Stimulated activated CD4-positive, alpha-beta T cell treated with anti-CD3 and anti-CD28 coated beads, Interleukin-15, amount 100 ng/mL, for 24 hours (primary cell): ENCODE measurements around the gene SERTAD2.

ENCODE experiments used
- DNase-seq: peaks from one replicate; pipeline ENCODE4 v3.0.0-alpha.2; 2020

The SERTAD2 gene

GRCh38 chr2:64670047-64670446 is 16.3 kb upstream of the SERTAD2 start:
- no peak for DNase-seq

GRCh38 chr2:64669288-64669687 is 15.6 kb upstream of the SERTAD2 start:
- DNase-seq = no peak

GRCh38 chr2:64668542-64668941 is 14.8 kb upstream of the SERTAD2 start:
- DNase-seq = no peak

DNA sequence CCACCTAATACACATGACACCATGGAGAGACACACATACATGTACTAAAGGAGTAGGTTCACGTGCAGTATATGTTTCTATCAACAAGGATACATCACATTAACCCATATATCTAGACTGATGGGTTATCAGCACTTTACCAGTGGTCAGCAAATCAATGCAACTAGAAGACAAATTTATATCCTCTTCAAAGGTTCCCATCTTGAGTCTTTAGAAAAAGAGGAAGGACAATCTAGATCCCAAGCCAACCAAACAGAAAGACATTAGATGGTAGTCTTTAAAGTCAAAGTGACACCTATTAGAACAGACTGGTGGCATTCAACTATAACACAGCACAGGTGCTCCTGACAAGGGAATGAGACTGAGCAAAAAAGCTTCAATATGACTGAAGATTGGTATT is 13.8 kb upstream of the SERTAD2 start:
- no peak for DNase-seq

DNA sequence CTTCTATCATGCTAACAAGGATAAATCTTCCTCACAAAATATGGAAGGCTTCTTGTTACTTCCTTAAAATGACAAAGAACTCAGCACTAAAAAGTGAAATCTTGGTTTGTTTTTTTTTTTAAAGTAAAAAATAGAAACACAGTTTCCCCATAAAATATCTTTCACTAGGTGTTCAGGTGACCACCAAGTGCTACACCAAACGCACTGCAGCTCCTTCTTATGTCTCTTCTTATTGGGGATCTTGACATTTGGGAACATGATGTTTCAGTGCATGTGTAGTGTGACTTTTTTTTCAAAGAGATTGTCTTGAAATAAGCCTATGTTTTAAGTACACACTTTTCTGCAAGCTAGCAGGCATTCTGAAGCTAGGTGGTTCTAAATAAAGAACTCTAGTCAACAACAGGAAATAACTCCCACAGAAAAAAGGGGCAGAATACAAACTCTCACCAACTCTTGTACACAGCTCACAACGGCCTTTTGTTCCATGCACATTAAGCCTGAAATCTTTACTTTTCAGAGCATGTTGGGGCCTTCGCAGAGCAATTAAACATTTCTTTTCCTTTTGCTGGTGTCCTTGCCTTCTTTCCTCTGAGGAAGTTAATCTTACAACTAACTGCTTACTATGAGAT is 13.2 kb upstream of the SERTAD2 start:
- no peak for DNase-seq

DNA sequence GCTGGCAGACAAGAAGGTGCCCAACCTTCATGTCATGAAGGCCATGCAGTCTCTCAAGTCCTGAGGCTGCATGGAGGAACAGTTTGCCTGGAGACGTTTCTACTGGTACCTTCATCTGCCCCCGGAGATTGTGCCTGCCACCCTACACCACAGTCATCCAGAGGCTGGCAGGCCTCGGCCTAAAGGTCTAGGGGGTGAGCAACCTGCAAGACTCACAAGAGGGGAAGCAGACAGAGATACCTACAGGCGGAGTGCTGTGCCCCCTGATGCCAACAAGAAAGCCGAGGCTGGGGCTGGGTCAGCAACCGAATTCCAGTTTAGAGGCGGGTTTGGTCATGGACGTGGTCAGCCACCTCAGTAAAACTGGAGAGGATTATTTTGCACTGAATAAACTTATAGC is 12.0 kb upstream of the SERTAD2 start:
- DNase-seq = no peak

GRCh38 chr2:64663402-64663801 is 9.7 kb upstream of the SERTAD2 start:
- no peak for DNase-seq

DNA sequence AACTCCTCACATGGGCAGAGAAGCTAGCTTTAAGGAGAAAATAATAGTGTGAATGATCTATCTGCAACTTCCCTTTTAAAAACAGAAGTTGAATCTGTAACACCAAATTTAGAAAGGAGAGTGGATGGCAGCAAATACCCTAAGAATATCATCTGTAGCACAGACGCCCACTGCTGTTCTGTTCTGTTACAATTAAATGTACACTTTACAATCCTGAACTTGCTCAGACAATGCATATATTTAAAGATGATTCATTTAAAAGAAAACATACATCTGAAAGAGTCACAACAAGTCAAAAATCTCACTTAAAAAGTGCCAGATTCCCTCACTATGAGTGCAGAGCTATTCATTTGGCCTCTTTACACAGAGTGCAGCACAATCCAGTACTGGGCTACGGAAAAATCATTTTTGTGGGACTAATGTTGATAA is 8.0 kb upstream of the SERTAD2 start:
- DNase-seq = no peak

- no peak for DNase-seq
Observed at GRCh38 chr2:64659252-64659651, 5.5 kb upstream of the SERTAD2 start.

GRCh38 chr2:64658269-64658668 is 4.6 kb upstream of the SERTAD2 start:
- no peak for DNase-seq

GRCh38 chr2:64657411-64657810 is 3.7 kb upstream of the SERTAD2 start:
- no peak for DNase-seq

DNA sequence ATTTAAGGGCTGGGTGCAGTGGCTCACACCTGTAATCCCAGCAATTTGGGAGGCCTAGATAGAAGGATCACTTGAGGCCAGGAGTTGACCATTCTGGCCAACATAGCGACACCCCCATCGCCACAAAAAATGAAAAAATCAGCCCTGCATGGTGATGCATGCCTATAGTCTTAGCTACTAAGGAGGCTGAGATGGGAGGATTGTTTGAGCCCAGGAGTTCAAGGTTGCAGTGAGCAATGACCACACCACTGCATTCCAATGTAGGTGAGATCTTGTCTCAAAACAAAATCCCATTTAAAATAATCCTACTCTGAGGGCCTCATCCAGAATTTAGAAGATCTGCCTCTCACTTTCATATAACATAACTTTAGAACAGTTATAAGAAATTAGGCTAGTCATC is 2.7 kb upstream of the SERTAD2 start:
- DNase-seq = no peak

DNA sequence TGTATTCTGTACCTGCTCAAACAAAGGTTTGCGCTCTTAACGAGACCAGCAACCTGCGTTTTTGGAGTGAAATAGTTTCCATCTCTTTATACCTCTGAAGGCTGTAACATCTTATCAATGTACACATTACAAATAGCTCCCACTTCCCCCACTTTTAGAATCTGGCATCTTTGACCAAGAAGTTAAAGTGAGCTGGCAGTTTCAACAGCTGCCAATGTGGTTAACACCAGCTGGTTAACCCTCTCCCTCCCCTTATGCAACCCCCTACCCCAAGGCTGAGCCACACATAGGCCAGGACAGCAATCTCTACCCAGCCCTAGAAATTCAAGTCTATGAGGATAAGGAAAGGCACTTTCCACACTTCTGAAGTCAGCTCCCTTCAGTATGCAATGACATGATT is 2.2 kb upstream of the SERTAD2 start:
- no peak for DNase-seq

- peak; percentile 64 for DNase-seq
Observed at GRCh38 chr2:64655018-64655664, 1.4 kb upstream of the SERTAD2 start.

- peak; percentile 70 for DNase-seq
Observed at GRCh38 chr2:64654063-64654811, 524 bp upstream of the SERTAD2 start.

DNA sequence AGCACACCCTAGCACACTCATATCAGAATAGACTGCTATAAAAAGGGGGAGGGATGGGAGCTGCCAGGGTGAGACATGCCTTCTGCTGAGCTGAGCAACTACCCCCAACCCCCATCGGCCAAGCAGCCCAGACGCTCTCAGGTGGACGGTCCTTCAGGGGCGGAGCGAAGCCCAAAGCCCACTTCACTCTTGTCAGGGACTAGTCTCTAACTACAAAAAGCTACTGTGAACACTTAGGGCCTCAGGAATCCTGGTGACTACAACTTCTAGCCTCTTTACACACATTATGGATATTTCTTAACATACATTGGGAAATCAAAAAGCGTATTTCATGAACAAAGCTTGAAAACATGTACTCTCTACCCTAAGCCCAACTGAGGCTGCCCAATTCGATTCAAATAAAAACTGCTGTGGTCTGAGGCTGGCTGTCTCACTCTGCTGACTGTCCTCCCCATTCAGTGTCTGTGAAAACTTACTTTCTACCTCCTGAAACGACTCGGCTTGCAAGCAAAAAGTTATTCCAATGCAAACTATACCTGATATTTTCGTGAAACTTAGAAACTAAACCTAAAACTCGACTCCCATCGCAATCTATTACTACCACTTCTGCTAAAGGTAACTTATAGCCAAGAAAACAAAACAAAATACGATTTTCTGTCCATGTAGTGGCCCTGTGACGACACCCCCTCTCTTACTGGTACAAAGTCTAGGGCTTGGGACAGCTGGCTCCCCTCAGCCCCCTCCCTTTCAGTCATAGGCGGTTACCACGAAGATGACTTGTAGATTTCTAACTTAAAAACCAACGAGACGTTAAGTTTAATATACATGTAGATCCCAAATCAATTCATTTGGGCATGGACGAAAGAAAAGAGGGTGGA is 1.2 kb downstream of the SERTAD2 start:
- peak; percentile 50 for DNase-seq

GRCh38 chr2:64651590-64651989 is 2.1 kb downstream of the SERTAD2 start:
- DNase-seq = no peak

- no peak for DNase-seq
Observed at GRCh38 chr2:64650722-64651338, 2.9 kb downstream of the SERTAD2 start.

DNA sequence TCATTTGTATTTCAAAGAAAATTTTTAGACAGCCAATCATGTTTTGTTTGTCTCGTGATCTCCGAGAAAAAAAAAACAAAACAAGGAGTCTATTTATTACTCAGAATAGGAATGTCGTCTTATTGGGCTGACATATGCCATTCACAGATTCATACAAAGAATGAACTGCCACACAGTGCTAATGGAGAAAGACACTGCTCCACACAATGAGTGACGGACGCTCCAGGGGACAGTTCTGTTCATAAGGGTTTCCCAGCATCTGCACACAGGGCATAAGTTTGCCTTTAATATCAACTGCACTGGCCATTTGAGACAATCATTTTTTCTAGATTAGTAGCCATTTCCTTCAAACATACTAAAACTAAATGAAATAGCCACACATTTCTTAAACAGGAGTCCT is 3.4 kb downstream of the SERTAD2 start:
- no peak for DNase-seq

DNA sequence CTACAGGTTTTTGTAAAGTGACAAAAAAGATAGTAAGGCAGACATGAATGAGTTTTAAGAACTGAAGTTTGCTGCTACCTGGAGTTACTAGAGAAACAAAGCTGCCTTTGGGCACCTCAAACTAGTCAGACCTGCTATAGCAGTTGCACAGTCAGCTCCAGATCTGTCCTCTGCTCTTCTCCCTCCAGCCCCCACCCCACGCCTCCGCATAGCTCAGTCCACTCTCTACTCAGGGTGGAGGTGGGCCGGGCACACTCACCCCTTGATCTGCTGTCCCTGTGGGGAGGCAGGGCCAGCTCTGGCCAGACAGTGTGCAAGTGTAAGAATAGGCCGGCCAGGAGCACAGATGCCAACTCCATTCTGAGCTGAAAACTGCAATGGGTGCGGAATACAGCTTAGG is 4.1 kb downstream of the SERTAD2 start:
- no peak for DNase-seq

DNA sequence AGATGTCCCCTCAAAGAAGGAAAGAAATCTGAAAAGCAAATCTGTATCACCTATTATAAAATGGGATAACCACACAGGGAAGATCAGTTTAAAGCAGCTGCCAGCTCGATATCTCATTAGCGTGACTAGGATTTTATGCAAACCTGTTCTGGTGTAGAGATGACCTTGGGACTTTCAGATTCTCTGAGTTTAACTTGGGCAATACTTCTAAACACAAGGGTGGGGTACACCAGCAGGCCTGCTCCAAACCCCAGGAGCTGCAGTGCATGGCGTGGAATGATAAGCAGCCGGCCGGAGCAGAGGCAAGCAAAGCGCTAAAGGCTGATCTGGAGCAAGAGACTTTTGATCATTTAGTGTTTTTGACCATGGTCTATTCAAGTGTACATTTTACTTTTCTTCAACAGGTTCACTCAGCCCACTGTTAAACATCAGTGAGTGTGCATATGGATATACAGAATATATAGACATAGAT is 4.7 kb downstream of the SERTAD2 start:
- DNase-seq = no peak

GRCh38 chr2:64646007-64646880 is 7.5 kb downstream of the SERTAD2 start:
- peak; percentile 89 for DNase-seq
